ENCODE data around the gene IL9.

The IL9 gene

DNA sequence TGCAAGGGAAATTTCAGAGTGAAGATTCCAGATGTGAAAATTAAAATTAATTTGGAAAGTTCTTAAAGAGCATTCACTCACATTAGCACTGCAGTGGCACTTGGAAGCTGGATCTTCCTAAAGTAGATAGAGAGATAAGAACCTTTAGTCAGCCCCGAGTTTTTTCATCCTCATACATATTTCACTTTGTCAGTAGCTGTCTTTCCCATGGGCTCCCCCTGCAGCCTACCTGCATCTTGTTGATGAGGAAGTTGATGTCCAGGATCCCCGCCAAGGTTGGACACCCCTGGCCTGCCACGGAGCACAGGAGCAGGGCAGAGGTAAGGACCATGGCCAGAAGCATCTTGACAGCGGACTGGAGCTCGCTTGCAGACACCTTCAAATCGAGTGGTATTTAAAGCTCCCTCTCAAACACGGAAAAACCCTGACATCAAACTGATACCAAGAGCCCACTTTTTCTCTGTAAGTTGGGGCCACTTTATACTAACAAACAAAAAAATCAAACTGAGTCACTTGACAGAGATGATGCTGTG is at the start of gene IL9:
Gene IL9 (minus strand): TSS at position 368 of the 533 bp plus-strand sequence. CDS start 25 bp downstream, at position 343.
- DNase-seq: no peak

DNA sequence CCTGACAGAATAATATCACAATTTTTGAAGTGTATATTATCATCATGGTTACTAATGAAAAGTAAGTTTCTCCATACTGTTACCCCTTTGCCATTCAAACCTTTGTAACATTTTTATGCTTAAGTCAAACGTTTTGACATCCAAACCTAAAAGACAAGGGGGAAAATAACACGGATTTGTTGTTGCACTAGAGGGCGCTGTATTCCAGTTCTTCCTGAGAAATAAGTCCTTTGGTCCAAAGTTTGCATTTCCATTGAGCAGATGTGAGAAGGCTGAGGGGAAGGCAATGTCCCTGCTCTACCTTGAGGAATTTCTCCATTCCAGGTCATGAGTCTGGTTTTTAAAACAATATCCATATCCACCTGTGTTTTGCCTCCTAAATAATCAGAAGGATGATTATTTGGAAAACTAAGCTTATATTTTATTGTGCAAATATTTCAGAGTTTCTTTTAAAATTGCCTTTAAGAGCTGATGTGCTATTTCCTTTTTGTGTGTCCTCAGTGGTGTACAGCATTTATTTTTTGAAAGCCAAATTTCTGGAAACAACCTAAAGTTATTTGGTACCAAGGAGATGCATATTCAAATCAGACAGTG is 49.4 kb upstream of the IL9 start:
- DNase-seq: peak; percentile 61

DNA sequence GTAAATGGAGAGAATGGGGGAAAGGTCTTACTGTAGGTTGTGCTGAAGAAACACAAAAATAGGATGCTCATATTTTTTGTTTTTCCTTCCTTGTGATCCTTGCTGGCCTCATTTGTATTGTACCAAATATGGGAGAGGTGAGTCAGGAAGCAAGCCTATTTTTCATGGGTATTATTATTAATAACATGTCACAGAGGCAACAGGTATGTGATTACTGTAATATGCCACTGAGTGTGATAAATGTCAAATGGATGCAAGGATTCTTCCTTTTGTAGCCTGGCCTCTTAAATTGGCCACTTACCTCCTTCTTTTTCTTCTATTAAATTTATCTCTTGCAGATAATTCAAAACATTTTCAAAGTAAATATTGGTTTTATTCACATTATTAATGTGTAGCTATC is 48.9 kb upstream of the IL9 start:
- DNase-seq: no peak

DNA sequence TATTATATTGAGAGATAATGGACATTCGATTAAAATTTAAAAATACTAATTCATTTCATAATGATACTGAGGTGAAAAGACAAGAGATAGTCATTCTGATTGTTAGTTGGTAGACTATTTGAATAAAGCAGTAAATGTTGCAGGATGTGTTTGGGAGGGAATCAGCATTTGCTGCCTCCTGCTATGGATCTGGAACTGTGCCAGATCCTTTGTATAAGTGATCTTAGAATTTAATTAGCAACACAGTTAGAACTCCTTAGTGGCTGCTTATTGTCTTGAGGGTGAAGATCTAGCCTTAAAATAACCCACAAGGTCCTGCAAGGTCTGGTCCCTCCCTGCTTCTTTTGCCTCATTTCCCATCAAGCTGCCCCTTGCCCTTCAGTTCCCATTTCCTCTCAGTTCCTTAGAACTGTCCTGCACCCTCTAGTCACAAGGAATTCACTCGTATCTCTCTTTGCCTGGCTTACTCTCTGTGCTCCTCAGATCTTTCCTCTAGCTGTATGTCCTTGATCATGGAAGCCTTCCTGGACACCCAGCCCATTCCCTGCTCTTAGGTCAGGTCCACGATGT is 46.6 kb upstream of the IL9 start:
- DNase-seq: no peak

DNA sequence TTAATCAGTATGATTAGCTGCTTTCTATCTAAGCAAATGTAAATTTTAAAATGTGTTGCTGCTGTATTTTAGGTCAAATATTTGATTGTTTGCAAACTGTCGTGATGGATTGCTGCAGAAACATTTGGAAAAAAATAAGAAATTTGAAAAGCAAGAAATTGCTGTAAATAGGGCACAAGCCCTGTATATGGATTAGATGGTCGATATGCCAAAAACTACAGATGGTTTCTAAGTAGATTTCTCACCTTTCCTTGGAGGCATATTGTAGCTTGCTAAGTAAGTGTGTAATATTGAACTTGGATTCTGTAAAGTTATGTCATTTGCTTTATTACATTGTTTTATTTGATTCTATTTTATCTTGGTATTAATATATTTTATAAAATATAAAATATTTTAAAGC is 46.1 kb upstream of the IL9 start:
- DNase-seq: no peak

DNA sequence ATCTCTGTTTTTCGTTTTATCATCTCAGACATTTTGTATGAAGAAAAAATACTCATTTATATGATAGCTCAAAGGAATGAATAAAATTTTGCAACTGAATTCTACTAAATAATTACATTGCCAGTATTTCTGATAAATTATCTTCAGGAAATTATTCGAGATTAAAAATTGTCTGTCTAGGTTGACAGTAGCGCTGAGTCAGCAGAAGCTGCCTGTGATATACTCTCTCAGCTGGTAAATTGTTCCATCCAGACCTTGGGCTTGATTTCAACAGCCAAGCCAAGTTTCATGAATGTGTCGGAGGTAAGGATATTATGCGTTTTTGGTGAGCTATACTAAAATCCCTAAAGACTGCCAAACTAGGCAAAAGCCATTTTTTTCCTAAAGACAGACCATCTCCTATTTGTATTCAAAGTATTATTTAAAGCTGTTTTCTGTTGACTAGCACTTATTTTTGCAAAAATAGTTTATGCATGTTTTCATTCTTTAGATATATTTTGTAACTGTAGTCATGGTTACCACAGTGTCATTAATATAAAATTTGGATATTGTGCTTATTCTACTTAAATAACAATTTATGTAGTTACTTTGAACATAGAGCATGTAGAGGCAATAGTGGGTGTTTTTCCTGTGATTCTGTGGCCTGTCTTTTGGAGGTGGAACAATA is 41.7 kb upstream of the IL9 start:
- no peak for DNase-seq

DNA sequence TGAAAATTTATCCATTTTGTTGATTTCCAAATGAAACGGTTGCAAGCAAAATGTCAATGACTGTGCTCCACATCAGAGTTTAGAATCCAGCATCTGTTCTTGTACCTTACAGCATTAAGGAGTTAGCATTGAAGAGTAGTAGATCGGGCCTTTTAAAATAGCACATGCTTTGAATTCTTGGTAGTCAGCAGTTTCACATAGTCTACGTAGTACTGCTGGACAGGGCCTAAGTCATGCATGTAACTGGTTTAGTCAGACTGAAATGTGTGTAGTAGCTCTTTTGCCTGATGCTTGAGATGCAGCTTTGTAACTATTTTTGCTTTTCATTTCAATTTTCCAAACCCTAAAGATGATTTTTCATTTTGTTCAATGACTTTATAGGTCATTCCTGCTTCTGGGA is 39.3 kb upstream of the IL9 start:
- DNase-seq: no peak

DNA sequence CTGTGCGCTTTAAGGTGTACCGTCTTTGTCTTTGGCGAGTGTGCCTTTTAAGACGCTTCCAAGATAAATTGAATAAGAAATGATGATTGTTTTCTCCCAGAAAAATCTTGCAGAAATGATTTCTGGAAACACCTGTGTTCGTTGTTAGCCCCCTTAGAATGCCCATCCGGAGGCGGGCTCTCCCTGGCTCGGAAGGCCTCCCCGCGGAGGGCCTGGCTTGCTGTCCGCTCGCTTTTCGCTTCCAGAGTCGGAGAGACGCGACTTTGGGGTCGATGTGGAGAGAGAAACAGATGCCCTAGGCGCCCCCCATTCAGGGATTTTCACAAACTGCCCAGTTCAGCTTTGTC is 35.3 kb upstream of the IL9 start:
- no peak for DNase-seq

DNA sequence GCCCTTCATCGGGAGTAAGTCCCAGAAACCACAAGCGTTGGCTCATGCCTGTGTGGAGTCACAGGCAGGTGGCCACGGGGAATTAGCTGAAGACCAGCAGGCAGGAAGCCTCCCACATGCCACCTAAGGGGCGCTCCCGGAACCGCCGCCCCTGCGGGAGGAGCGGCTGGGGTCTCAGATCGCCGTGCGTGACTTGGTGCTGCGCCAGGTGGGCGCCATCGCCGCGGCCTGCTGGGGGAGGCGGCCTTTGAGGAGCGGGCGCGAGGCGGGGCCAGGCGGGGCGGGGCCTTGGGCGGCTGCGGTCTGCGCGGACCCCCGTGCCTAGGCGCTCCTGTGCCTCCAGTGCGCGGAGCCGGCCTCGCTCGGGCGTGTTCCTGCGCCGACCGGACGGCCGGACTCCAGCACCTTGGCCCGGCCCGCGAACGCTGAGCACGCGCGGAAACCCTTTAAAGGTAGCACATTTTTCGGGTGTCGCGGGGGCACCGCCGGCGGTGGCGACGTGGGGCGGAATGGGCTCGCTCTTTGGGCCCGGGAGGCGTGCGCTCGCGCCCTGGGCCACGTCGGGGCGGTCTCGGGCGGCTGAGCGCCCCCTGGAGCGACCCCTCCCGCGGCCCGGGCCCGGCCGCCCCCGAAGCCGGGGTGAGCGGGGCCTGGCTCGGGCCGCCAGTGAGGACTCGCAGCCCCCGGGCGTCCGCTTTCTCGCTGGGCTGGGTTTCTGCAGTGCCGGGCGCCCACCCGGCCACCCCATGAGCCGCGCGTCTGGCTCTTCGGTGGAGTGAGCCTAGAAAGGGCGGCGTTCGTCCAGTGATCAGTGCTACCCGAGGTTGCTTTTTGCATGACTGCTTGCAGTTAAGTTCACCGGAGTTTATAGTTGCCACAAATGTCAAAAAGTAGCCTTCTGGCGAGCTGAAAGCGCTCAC is 34.6 kb upstream of the IL9 start:
- no peak for DNase-seq

DNA sequence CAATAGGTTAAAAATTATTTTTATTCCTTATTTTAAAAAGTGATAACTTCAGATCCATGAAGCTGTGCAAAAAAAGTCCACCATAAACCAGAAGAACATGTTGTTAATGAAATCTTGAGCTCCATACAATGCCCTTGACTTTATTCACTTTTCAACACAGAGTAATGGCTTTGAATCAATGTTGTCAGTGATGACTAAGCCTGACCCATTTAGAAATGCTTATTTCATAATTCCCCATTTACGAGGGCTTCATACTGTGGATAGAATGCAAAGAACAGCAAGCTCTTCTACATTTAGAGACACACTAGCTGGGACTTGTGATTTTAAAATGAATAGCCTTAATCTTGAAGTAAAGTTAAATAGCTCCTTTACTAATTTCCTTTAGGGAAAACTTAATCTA is 25.7 kb upstream of the IL9 start:
- no peak for DNase-seq

DNA sequence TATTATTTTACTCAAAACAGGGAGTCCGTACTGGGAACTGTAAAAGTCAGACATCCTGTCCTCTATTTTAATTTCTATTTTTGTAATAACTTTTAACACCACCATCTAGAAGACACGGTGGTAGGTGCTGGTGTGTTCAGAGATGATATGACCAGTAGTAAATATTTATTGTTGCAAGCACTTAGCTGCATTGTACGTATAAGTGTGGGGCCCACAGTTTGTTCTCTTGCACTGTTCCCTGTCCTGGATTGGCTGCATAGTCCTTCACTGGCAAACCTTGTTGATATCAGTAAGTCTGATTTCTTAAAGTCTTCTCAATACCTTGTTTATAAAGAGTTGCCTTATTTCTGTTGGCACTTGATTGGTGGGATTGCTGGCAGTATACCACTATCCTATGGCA is 24.6 kb upstream of the IL9 start:
- DNase-seq: no peak

DNA sequence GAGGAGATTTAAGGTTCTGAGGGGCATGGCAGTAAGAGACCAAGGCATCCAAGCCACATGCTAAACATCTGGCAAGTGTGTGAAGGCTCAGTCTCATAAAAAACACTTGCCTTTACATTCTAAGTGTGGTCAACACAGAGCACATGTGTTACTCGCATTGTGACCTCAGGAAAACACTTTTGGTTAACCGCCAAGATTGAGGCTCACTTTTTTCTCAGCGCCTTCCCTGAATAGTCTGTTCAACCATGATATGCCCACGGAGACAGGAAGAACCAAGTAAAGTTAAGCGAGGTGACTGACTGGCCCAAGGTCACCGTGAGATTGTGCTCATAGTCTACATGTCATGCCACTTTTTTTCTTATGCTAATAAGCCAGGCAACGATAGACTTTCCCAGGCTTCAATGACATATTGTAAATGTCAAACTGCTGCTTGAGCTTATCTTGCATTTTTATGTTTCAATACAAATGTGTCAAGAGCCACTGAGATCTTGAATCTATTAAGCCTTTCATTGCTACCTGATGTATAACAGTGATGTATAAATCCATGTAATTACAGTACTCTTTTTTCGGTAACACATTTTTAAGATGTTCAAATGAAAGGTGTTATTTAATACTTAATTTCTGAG is 21.1 kb upstream of the IL9 start:
- DNase-seq: no peak

DNA sequence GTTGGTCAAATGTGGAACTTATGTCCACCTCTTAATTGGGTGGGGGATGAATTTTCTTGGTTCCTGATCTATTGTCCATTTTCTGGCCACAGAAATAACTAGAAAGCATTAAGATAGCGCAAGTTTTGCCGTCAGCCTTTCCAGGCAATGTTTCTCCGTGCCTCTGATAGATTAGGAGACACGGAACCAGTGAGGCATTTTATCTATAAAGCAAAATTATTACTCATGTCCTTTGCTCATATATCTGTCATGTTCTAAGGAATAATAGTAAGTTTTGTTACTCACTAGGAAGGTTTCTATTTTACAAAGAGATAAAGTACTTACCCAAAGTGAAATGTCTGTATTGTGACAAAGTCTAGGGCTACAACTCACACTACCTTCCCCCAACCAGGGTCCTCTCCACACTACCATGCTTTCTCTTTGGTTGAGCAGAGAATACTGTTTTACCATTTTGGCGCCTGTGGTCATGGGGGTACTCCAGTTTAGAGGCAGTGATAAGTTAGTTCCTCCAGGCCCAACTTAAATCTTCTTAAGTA is 19.9 kb upstream of the IL9 start:
- DNase-seq: no peak

DNA sequence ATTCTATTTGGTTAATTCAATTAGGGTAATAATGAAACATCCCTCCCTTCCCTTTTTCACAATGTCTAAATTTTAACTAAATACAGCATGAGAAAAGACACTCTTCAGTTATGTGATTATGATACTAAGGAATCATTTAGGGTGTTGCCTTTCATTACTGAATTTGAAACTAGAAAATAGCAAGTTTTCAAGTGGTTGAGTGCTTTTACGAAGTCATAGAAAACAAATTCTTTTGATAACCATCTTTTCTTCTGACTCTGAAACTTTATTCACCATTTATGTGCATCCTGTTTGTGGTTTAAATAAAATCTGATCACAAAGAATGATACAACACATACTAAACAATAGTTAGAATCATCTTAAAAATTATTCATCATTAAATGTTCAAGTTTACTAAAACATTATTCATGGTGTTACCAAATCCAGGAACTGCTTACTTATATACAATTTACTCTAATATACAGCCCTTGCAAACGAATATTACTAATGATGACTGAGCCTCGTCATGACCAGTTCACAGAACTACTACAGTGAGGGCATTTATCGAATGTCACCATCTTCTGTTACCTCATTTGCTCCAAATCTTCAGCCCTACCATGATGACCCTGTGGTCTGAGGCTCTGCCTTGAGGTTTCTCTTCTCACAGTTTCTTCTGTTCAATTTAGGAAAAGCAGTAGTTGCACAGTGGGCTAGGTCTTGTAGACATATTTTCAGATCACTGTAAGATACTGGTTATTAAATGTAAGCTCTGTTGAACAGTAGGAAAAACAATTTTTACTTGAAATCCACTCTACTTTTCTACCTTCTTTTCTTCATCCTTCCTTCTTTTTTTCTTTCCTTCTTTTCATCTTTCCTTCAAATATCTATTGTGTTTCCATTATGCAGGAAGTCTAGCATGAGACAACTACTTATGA is 18.3 kb upstream of the IL9 start:
- no peak for DNase-seq

DNA sequence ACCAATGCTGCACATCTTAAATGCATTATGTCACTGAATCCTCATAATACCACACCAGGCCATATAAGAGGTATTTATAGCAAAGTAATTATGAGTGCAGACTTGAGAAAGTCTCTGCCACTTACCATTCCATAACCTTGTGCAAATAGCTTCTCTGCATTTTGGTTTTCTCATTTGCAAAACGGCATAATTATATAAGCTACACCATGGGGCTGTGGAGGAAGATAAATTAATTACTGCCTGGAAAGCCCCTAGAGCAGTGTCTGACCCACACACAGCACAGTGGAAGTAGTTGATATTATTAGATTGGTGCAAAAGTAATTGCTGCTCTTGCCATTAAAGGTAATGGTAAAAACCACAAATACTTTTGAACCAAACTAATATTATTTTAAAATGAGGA is 9.5 kb upstream of the IL9 start:
- DNase-seq: no peak

DNA sequence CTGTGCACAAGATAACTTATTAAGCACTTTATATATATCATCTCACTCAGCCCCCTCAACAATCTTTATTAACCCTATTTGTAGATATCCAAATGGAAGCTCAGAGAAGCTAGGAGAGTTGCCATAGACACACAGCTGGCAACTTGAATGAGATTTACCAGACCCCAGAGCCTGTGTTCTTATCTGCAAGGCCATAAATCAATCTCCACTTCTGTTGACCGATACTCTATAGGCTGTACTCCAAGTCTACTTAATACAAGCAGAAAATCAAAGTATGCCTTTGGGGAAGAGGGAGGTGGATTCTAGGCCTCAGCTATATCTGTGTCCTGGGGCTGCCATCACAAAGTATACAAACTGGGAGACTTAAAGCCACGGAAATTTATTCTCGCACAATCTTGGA is 6.0 kb upstream of the IL9 start:
- DNase-seq: no peak

DNA sequence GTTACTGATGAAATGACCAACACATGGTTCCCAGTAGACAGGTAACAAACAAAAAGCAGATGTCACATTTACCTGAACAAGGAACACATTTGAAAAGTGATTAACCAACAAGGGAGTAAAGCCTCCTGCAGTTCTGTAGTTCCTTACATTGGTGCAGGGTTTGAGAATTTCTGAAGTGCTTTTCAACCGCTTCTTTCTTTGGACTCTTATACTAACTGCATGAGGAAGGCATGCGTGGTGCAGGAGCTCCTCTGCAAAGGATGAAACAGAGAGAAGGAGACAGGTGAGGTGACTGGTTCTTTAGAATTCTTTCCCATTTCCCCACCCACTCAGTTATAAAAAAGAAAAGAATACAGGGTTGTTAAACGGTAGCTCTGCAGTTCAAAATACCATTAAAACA is 4.6 kb upstream of the IL9 start:
- no peak for DNase-seq

DNA sequence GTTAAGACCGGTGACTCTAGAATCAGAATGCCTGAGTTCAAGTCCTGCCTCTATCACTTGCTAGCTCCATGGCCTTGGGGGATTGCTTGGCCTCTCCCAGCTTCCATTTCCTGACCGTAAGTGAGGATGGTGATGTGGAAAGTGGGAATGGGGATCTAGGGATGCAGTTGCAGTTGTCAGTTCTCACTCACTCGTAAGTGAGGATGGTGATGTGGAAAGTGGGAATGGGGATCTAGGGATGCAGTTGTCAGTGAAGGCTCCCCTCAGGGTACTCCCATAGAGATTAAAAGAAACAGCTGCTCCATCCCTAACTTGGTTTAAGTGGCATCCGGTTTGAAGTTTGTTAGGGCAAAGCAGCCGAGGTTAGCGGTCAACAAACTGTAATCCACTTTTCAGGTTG is 3.0 kb upstream of the IL9 start:
- no peak for DNase-seq

DNA sequence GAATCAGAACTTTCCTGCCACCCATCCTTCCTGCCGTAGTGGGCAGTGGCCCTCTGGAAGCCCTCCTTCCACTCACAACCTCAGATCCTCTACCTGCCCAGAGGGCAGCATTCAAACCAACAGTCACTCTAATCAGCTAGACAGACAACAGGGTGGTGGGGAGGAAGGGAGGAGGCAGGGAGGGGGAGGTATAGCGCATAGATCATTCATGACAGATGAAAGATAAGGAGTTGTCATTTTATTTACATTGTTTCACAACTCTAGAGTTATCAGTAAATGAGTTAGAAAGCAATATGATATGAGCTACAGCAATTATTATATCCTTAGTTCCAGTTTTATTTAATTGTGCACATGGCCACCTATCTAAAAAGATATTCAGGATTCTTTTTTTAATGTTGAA is 852 bp downstream of the IL9 start:
- DNase-seq: no peak

DNA sequence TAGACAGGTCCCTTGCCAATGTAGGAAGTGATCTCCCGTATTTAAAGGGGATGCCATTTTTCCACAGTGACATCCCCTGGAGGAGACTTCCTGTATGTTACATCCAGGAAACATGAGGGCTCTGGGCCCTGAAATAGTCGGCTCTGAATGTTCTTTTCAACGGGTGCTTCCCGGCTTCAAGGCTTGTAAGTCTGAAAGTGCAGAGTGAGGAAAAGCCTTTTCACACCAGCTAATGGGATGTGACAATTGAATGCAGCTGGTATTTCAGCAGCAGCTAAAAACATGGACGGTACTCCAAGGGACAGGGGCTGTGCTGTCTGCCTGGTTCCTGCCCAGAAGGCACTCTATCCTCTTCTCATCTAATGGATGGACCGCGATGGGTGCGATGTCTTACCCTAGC is 1.4 kb downstream of the IL9 start:
- no peak for DNase-seq

DNA sequence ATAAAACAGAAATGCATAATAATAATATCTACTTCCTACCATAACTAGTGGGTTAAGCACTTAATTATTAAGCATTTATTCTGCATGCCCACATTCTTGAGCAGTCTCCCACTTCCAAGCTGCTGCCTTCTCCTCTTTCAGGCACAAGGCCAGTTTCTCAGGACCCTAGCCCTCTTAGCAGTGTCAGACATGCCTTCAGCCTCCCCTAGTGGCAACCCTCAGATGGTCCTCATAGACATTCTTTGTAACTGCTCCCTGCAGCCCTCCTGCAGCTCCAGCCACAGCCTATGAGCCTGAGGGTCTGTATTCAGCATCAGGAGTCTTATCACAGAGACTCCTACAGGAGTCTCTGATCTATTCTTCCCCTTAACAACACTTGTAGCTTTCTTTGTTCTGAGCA is 3.9 kb downstream of the IL9 start:
- no peak for DNase-seq

DNA sequence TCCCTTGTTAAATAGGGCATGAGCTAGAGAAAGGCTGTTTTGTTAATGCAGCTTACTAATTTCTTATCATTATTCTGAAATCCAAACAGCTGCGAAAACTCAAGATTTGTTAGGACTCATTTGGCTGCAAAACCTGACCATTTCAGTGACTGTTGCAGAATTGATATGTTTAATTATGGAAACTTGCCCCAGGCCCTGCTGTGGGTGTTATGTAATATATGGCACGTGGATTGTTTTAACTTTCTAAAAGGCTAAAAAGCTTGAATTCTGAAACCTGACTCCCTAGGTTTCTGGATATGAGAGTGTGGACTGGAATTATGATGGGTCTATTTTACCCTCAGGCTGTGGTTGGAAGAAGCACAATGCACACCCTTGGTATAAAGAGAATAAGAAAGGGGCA is 4.4 kb downstream of the IL9 start:
- no peak for DNase-seq
